Amygdala (tissue), 56 donors: ENCODE measurements around the gene CATSPERB.
"Not testable (repeated sequence)": the region's sequence is repeated elsewhere in the genome, so short reads cannot be mapped to it uniquely, and the experiment has no call there.

ENCODE experiments used
- DNase-seq, 56 donors: peaks; one replicate each; lab custom pipeline; 2025; lab: John Stamatoyannopoulos, UW

The CATSPERB gene

GRCh38 chr14:91582761-91583160 lies 149.1 kb downstream of the CATSPERB start:
- no peak for DNase-seq

GRCh38 chr14:91580876-91581577 lies 150.9 kb downstream of the CATSPERB start:
- no peak for DNase-seq

- DNase-seq, result no peak
Measured at GRCh38 chr14:91577632-91578233, 154.2 kb downstream of the CATSPERB start.

- DNase-seq, result no peak
Measured at GRCh38 chr14:91575469-91576208, 156.2 kb downstream of the CATSPERB start.

GRCh38 chr14:91573894-91574837 lies 157.7 kb downstream of the CATSPERB start:
- DNase-seq, result peak in 31 of 56 donors; percentile 3 to 61 (median 37)

GRCh38 chr14:91573528-91573893 lies 158.4 kb downstream of the CATSPERB start:
- DNase-seq, result peak in 1 of 56 donors; percentile 22

- no peak for DNase-seq
Measured at GRCh38 chr14:91570021-91570420, 161.9 kb downstream of the CATSPERB start.

GRCh38 chr14:91569301-91569700 lies 162.6 kb downstream of the CATSPERB start:
- no peak for DNase-seq

GRCh38 chr14:91568626-91569025 lies 163.3 kb downstream of the CATSPERB start:
- no peak for DNase-seq

GRCh38 chr14:91567827-91568226 lies 164.1 kb downstream of the CATSPERB start:
- DNase-seq, result not testable (repeated sequence)

GRCh38 chr14:91555531-91555930 lies 176.4 kb downstream of the CATSPERB start:
- no peak for DNase-seq

- no peak for DNase-seq
Measured at GRCh38 chr14:91554535-91555332, 177.2 kb downstream of the CATSPERB start.

GRCh38 chr14:91548108-91548507 lies 183.8 kb downstream of the CATSPERB start:
- no peak for DNase-seq

- DNase-seq, result no peak
Measured at GRCh38 chr14:91545946-91546716, 185.8 kb downstream of the CATSPERB start.

GRCh38 chr14:91545204-91545603 lies 186.7 kb downstream of the CATSPERB start:
- DNase-seq, result no peak

- DNase-seq, result no peak
Measured at GRCh38 chr14:91536327-91536726, 195.6 kb downstream of the CATSPERB start.

- not testable (repeated sequence) for DNase-seq
Measured at GRCh38 chr14:91534059-91534458, 197.8 kb downstream of the CATSPERB start.

GRCh38 chr14:91533623-91534022 lies 198.3 kb downstream of the CATSPERB start:
- no peak for DNase-seq
